PC-3 (cell line): ENCODE measurements around the gene DLST. TPM values are rescaled to one million over a fixed set of nuclear protein-coding genes. Genes with fewer than 3 reads are reported as not detected.

Source experiments
- ATAC-seq: fragments of 200-7000 bp; cut with Tn5 transposase; 2 replicates; pipeline ENCODE4 v1.9.1; 2020; ENCODE audit warnings: mild to moderate bottlenecking, moderate library complexity
- BruUV-seq: library from RNA; stranded (reverse); fragments of 400-500 nt; replicated peaks from 2 replicates; lab custom pipeline; 2021; lab: Mats Ljungman, UMichigan
- CTCF ChIA-PET: fragments of 300-600 bp; sonication (Branson Sonifier 250); formaldehyde crosslinking; loops from one replicate; lab custom pipeline; 2022; ENCODE audit warnings: antibody characterized with exemption; lab: Charles Lee
- POLR2A ChIA-PET: fragments of 300-600 bp; sonication (Branson Sonifier 250); formaldehyde crosslinking; loops from one replicate; lab custom pipeline; 2022; ENCODE audit warnings: antibody characterized with exemption; ENCODE audit not compliant: unreplicated experiment; lab: Charles Lee
- DNase-seq: peaks from one replicate; pipeline ENCODE4 v3.0.0-alpha.2; 2015
- H2AFZ ChIP-seq: fragments of 300-600 bp; sonication (generic); 2 replicates; pipeline ENCODE4 v1.6.0; 2016; ENCODE audit warnings: antibody characterized with exemption, low read length
- H3F3A ChIP-seq: fragments of 300-600 bp; sonication (generic); one replicate; pipeline ENCODE4 v1.6.0; 2017; ENCODE audit warnings: antibody characterized with exemption, low read length, control low read depth, mild to moderate bottlenecking; ENCODE audit not compliant: unreplicated experiment
- H3K27ac ChIP-seq: fragments of 300-600 bp; sonication (generic); 2 replicates; pipeline ENCODE4 v1.5.1; 2016; ENCODE audit warnings: mild to moderate bottlenecking, low read length
- H3K27me3 ChIP-seq: fragments of 300-600 bp; sonication (generic); 2 replicates; pipeline ENCODE4 v1.6.1; 2016; ENCODE audit warnings: low read length, mixed read lengths
- H3K36me3 ChIP-seq: fragments of 300-600 bp; sonication (generic); 2 replicates; pipeline ENCODE4 v1.6.1; 2016; ENCODE audit warnings: low read depth, mixed run types, low read length, mixed read lengths
- H3K4me1 ChIP-seq: fragments of 300-600 bp; sonication (generic); 2 replicates; pipeline ENCODE4 v1.5.1; 2016; ENCODE audit warnings: low read length; ENCODE audit not compliant: insufficient read depth
- H3K4me2 ChIP-seq: fragments of 300-600 bp; sonication (generic); 2 replicates; pipeline ENCODE4 v1.6.0; 2016; ENCODE audit warnings: low read length
- H3K4me3 ChIP-seq: fragments of 300-600 bp; sonication (generic); 2 replicates; pipeline ENCODE4 v1.5.1; 2016; ENCODE audit warnings: mild to moderate bottlenecking, low read length, mixed read lengths
- H3K79me2 ChIP-seq: fragments of 300-600 bp; sonication (generic); 2 replicates; pipeline ENCODE4 v1.6.1; 2017; ENCODE audit warnings: low read length, mixed read lengths
- H3K9ac ChIP-seq: fragments of 300-600 bp; sonication (generic); 2 replicates; pipeline ENCODE4 v1.6.0; 2016; ENCODE audit warnings: mild to moderate bottlenecking, low read length
- H3K9me2 ChIP-seq: fragments of 300-600 bp; sonication (generic); replicated peaks from 2 replicates; pipeline ENCODE4 v1.6.1; 2016; ENCODE audit warnings: mixed run types, low read length, mixed read lengths
- H3K9me3 ChIP-seq: fragments of 300-600 bp; sonication (generic); 2 replicates; pipeline ENCODE4 v1.6.1; 2016; ENCODE audit warnings: low read length, mixed read lengths
- H4K20me1 ChIP-seq: fragments of 300-600 bp; sonication (generic); 2 replicates; pipeline ENCODE4 v1.6.1; 2016; ENCODE audit warnings: low read length, mixed read lengths
- EZH2 ChIP-seq: fragments of 300-600 bp; sonication (generic); IDR thresholded peaks from one replicate; pipeline ENCODE4 v1.6.1; 2017; ENCODE audit warnings: antibody characterized with exemption, mild to moderate bottlenecking, low read length; ENCODE audit not compliant: unreplicated experiment
- EZH2phosphoT487 ChIP-seq: fragments of 300-600 bp; sonication (generic); IDR thresholded peaks from 2 replicates; pipeline ENCODE4 v1.6.1; 2018; ENCODE audit warnings: mild to moderate bottlenecking, antibody characterized with exemption, low read length, borderline replicate concordance
- intact Hi-C: fragments of 100-400 bp; cut with micrococcal nuclease; formaldehyde crosslinking; loops from 2 replicates; pipeline ENCODE4 v1.9.0; 2023
- total RNA-seq: library from RNA; depleted of rRNA; stranded (reverse); fragments of >200 nt; gene quantifications from 2 replicates; pipeline ENCODE4 v1.2.3, GENCODE V29; 2014
- TF ChIP-seq, protein P1 (sequence below): fragments of 300-600 bp; sonication (generic); conservative IDR thresholded peaks from 2 replicates; pipeline ENCODE4 v1.5.1; 2017; ENCODE audit warnings: antibody characterized with exemption, low read depth, mild to moderate bottlenecking, low read length

Gene DLST
- total RNA-seq, 1 experiment from 2014 or later: 56.9 TPM

DNA sequence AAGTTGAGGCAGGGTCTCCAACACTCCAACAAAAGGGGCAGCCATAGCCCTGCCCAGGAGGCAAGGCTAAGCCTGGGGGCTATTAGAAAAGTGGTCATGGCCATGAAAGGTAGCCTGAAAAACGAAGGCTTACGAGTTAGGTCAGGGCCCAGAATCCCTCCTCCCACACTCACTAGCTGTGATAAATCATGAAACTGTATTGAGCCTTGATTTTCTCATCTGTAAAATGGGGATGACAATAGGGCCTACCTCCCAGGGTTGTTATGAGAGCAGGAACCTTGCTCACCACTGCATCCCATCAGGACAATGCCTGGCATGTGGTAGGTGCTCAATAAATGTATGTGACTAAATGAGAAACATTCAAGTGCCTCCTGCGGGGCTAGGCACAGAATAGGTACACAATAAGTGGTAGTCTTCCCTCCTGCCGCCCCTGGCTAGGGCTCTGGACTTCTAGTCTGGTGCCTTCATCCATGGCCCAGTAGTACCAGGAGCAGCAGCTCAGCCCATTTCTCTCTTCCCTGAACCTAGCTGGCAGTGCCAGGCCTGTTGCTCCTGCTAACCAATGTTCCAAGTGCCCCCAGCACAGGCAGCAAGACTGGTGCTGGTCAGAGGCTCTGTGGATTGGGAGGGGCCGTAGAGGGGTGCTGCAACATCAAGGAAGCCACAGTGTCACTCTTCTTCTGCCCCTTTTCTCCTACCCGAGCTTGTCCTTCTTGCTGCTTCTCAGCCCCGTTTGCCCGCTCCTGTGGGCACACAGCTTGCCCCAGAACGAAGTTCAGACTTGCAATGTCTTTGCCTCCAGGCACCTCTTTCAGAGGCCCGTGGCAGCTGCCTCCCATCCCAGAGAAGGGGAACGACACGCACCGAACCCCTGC, 65.9 kb downstream of the DLST start:
- H3K9ac ChIP-seq: no peak overlapping the region
- BruUV-seq: no TSS peak
- intact Hi-C loops: loop anchor here (2.0 to 10.0 kb wide), 2 partner anchors 55 to 137 kb away; partner anchors contain the start of gene EIF2B2

DNA sequence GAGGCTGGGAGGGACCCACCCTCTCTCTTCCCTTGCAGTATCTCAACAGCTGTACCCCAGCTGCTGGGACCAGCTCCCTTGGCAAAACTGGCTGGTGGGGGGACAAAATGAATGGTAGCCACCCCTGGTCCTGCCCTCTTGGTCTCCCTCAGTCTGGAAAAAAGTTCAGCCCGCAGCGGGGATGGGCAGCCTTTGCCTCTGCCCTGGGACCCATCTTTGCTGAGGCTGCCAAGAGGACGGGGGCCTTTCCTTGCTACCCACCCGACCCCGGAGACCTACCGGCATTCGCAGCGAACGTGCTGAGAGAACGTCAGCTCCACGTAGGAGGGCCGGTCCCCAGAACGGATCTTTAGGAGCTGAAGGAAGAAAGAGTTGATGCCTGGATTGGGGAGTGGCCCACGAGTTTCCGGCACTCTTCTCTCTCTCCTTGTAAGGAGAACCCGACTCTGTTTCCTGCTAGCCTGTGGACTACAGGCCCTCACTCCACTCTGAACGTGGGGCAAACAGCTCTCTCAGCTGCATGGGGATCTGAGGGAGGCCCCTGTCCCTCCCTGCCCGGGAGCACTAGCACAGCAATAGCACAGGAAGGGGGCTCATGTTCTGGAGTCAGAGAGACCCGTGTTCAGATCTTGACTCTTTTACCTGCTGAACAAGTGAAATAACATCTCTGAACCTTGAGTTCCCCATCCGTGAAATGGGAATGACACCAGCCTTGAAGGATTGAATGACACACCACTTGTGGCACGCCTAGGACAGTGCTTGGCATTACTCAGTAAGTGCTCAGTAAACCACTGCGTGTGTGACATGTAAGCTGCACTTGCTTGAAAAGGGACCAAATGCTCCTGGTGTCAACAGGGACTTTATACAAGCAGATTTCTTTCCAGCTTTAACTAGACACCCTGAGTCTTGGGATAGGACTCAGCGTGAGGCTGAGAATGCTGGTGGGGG, 66.8 kb downstream of the DLST start:
- no peak overlapping the region for H3K9ac ChIP-seq
- H3F3A ChIP-seq: no peaks in the 10 kb centered on the region
- H3K9me2 ChIP-seq: no peaks in the 10 kb centered on the region
- BruUV-seq: no TSS peak
- no peak overlapping the region for H2AFZ ChIP-seq
- ChIA-PET CTCF (no interaction called here), POLR2A (no interaction called here)
- ATAC-seq: no peak
- no peaks in the 10 kb centered on the region for H3K9me3 ChIP-seq
- H3K27ac ChIP-seq: no peak overlapping the region
- no peaks in the 10 kb centered on the region for H3K79me2 ChIP-seq
- peaks cover 15% of the 10 kb centered on the region for H3K4me1 ChIP-seq
- no peaks in the 10 kb centered on the region for H3K36me3 ChIP-seq
- TF ChIP-seq EZH2: no peak
- TF ChIP-seq, protein P1, sequence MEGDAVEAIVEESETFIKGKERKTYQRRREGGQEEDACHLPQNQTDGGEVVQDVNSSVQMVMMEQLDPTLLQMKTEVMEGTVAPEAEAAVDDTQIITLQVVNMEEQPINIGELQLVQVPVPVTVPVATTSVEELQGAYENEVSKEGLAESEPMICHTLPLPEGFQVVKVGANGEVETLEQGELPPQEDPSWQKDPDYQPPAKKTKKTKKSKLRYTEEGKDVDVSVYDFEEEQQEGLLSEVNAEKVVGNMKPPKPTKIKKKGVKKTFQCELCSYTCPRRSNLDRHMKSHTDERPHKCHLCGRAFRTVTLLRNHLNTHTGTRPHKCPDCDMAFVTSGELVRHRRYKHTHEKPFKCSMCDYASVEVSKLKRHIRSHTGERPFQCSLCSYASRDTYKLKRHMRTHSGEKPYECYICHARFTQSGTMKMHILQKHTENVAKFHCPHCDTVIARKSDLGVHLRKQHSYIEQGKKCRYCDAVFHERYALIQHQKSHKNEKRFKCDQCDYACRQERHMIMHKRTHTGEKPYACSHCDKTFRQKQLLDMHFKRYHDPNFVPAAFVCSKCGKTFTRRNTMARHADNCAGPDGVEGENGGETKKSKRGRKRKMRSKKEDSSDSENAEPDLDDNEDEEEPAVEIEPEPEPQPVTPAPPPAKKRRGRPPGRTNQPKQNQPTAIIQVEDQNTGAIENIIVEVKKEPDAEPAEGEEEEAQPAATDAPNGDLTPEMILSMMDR: no peak
- no peak for TF ChIP-seq EZH2phosphoT487
- H3K4me2 ChIP-seq: no peak overlapping the region
- H3K4me3 ChIP-seq: no peak overlapping the region
- no peak for DNase-seq
- H3K27me3 ChIP-seq: no peaks in the 10 kb centered on the region
- intact Hi-C loops: loop anchor here (10.0 kb wide), 1 partner anchor 136 kb away; no protein-coding TSS in a partner anchor
- no peaks in the 10 kb centered on the region for H4K20me1 ChIP-seq

More for the DNA sequence above, 65.9 kb downstream of the DLST start:
- POLR2A ChIA-PET: interaction anchor here (0.6 kb wide), 1 partner anchor 52 kb away, joined by 4 read pairs; no protein-coding TSS in a partner anchor
- H3K4me2 ChIP-seq: no peak overlapping the region
- no peaks in the 10 kb centered on the region for H4K20me1 ChIP-seq
- TF ChIP-seq, protein P1: no peak
- TF ChIP-seq EZH2 (no peak), EZH2phosphoT487 (no peak)
- ATAC-seq (no peak), DNase-seq (no peak)
- no peaks in the 10 kb centered on the region for H3F3A ChIP-seq
- no peak overlapping the region for H2AFZ ChIP-seq
- H3K9me3 ChIP-seq: no peaks in the 10 kb centered on the region
- no peak overlapping the region for H3K4me3 ChIP-seq
- no peaks in the 10 kb centered on the region for H3K9me2 ChIP-seq
- no peak overlapping the region for H3K27ac ChIP-seq
- no peaks in the 10 kb centered on the region for H3K36me3 ChIP-seq
- H3K27me3 ChIP-seq: no peaks in the 10 kb centered on the region
- no peaks in the 10 kb centered on the region for H3K79me2 ChIP-seq
- H3K4me1 ChIP-seq: peaks cover 15% of the 10 kb centered on the region
- CTCF ChIA-PET: no interaction called here
